Ectodermal cell (in vitro differentiated cells): ENCODE results near the gene SLC17A8.
"Not testable (repeated sequence)": the region's sequence is repeated elsewhere in the genome, so short reads cannot be mapped to it uniquely, and the experiment has no call there.

Experiments
- H3K27ac ChIP-seq: 2 replicates; pipeline ENCODE4 v1.7.0; 2013; ENCODE audit warnings: mild to moderate bottlenecking, low read depth, low read length; ENCODE audit not compliant: insufficient read depth, poor library complexity, severe bottlenecking
- H3K27me3 ChIP-seq: 2 replicates; pipeline ENCODE4 v1.7.0; 2013; ENCODE audit warnings: mild to moderate bottlenecking, low read length; ENCODE audit not compliant: insufficient read depth, control insufficient read depth, poor library complexity, severe bottlenecking
- H3K36me3 ChIP-seq: one replicate; pipeline ENCODE4 v1.7.0; 2013; ENCODE audit warnings: low read length; ENCODE audit not compliant: control insufficient read depth, insufficient read depth
- H3K4me1 ChIP-seq: one replicate; pipeline ENCODE4 v1.7.0; 2013; ENCODE audit warnings: low read length; ENCODE audit not compliant: control insufficient read depth, insufficient read depth
- H3K4me3 ChIP-seq: 2 replicates; pipeline ENCODE4 v1.7.0; 2013; ENCODE audit warnings: low read depth, low read length, control low read depth; ENCODE audit not compliant: insufficient read depth
- H3K9me3 ChIP-seq: 2 replicates; pipeline ENCODE4 v1.7.0; 2013; ENCODE audit warnings: mild to moderate bottlenecking, low read length, moderate library complexity; ENCODE audit not compliant: control insufficient read depth
- WGBS, 2 experiments: methylation state at CpG; one replicate each; pipeline ENCODE4 v1.1.7; 2013; ENCODE audit warnings: missing lambda C conversion rate in 2 of 2; 5-methylcytosine and 5-hydroxymethylcytosine counted together

SLC17A8 gene

GRCh38 chr12:100339071-100339470 is 17.8 kb upstream of the SLC17A8 start:
- no peak overlapping the region for H3K27ac ChIP-seq
- no peaks in the 10 kb centered on the region for H3K36me3 ChIP-seq
- H3K27me3 ChIP-seq = no peaks in the 10 kb centered on the region
- no peaks in the 10 kb centered on the region for H3K9me3 ChIP-seq
- H3K4me3 ChIP-seq = no peak overlapping the region
- H3K4me1 ChIP-seq = no peaks in the 10 kb centered on the region

- H3K9me3 ChIP-seq, H3K4me1 ChIP-seq, H3K27ac ChIP-seq, H3K27me3 ChIP-seq, H3K4me3 ChIP-seq, H3K36me3 ChIP-seq: not testable (repeated sequence)
- 86 to 97% methylated on average over 2 of the region's 2 CpGs for WGBS, 2 experiments
Measured at GRCh38 chr12:100342897-100343296, 14.0 kb upstream of the SLC17A8 start.

GRCh38 chr12:100344351-100344750 is 12.5 kb upstream of the SLC17A8 start:
- H3K27ac ChIP-seq, H3K9me3 ChIP-seq, H3K36me3 ChIP-seq, H3K27me3 ChIP-seq, H3K4me3 ChIP-seq, H3K4me1 ChIP-seq: not testable (repeated sequence)
- 94 to 95% methylated on average over 18 of the region's 18 CpGs for WGBS, 2 experiments

GRCh38 chr12:100345020-100345767 is 11.7 kb upstream of the SLC17A8 start:
- Histone ChIP-seq H3K4me3 (no peak overlapping the region), H3K4me1 (no peaks in the 10 kb centered on the region), H3K27me3 (no peaks in the 10 kb centered on the region), H3K9me3 (no peaks in the 10 kb centered on the region), H3K36me3 (no peaks in the 10 kb centered on the region), H3K27ac (no peak overlapping the region)
- 94 to 100% methylated on average over 1 of the region's 1 CpG for WGBS, 2 experiments

- Histone ChIP-seq H3K27ac (no peak overlapping the region), H3K36me3 (no peaks in the 10 kb centered on the region), H3K4me3 (no peak overlapping the region), H3K9me3 (no peaks in the 10 kb centered on the region), H3K27me3 (no peaks in the 10 kb centered on the region), H3K4me1 (no peaks in the 10 kb centered on the region)
- whole genome bisulfite sequencing, 2 experiments = 94 to 95% methylated on average over 3 of the region's 3 CpGs
Measured at GRCh38 chr12:100346660-100347059, 10.2 kb upstream of the SLC17A8 start.

GRCh38 chr12:100348657-100349454 is 8.0 kb upstream of the SLC17A8 start:
- Histone ChIP-seq H3K9me3 (no peaks in the 10 kb centered on the region), H3K4me3 (no peak overlapping the region), H3K4me1 (no peaks in the 10 kb centered on the region), H3K27ac (no peak overlapping the region), H3K27me3 (no peaks in the 10 kb centered on the region), H3K36me3 (no peaks in the 10 kb centered on the region)
- 86 to 91% methylated on average over 5 to 6 of the region's 7 CpGs for WGBS, 2 experiments

GRCh38 chr12:100359248-100359647 is 2.4 kb downstream of the SLC17A8 start:
- no peaks in the 10 kb centered on the region for H3K36me3 ChIP-seq
- H3K27ac ChIP-seq = no peak overlapping the region
- no peak overlapping the region for H3K4me3 ChIP-seq
- no peaks in the 10 kb centered on the region for H3K9me3 ChIP-seq
- H3K4me1 ChIP-seq = peaks cover 10% of the 10 kb centered on the region
- 93 to 98% methylated on average over 3 of the region's 3 CpGs for WGBS, 2 experiments
- H3K27me3 ChIP-seq = no peaks in the 10 kb centered on the region

- Histone ChIP-seq H3K4me1 (peaks cover 10% of the 10 kb centered on the region), H3K27me3 (no peaks in the 10 kb centered on the region), H3K4me3 (no peak overlapping the region), H3K36me3 (no peaks in the 10 kb centered on the region), H3K27ac (no peak overlapping the region), H3K9me3 (no peaks in the 10 kb centered on the region)
- 92 to 95% methylated on average over 2 of the region's 2 CpGs for WGBS, 2 experiments
Measured at GRCh38 chr12:100359822-100360221, 2.9 kb downstream of the SLC17A8 start.

- peaks cover 10% of the 10 kb centered on the region for H3K4me1 ChIP-seq
- H3K4me3 ChIP-seq = no peak overlapping the region
- no peak overlapping the region for H3K27ac ChIP-seq
- no peaks in the 10 kb centered on the region for H3K27me3 ChIP-seq
- no peaks in the 10 kb centered on the region for H3K9me3 ChIP-seq
- H3K36me3 ChIP-seq = no peaks in the 10 kb centered on the region
Measured at GRCh38 chr12:100360450-100360849, 3.6 kb downstream of the SLC17A8 start.

GRCh38 chr12:100364324-100364723 is 7.5 kb downstream of the SLC17A8 start:
- no peak overlapping the region for H3K4me3 ChIP-seq
- H3K27me3 ChIP-seq = no peaks in the 10 kb centered on the region
- no peak overlapping the region for H3K27ac ChIP-seq
- 90 to 94% methylated on average over 4 of the region's 4 CpGs for WGBS, 2 experiments
- no peaks in the 10 kb centered on the region for H3K9me3 ChIP-seq
- H3K4me1 ChIP-seq = no peaks in the 10 kb centered on the region
- H3K36me3 ChIP-seq = no peaks in the 10 kb centered on the region
